Type B pancreatic cell (in vitro differentiated cells): ENCODE data around the gene SLCO2A1. TPM values are rescaled to one million over a fixed set of nuclear protein-coding genes. Genes with fewer than 3 reads are reported as not detected.

Source experiments
- DNase-seq: peaks from one replicate; pipeline ENCODE4 v3.0.0; 2021; ENCODE audit warnings: mixed read lengths; ENCODE audit not compliant: unreplicated experiment; ENCODE audit errors: extremely low spot score
- H3K27ac Mint-ChIP-seq: 2 replicates; pipeline ENCODE4 v1.8.0; 2021; ENCODE audit warnings: mild to moderate bottlenecking, mixed read lengths
- H3K27me3 Mint-ChIP-seq: 2 replicates; pipeline ENCODE4 v1.8.0; 2021; ENCODE audit warnings: mixed read lengths
- H3K36me3 Mint-ChIP-seq: 2 replicates; pipeline ENCODE4 v1.8.0; 2021; ENCODE audit warnings: mixed read lengths
- H3K4me1 Mint-ChIP-seq: one replicate; pipeline ENCODE4 v1.8.0; 2021; ENCODE audit warnings: mixed read lengths; ENCODE audit not compliant: unreplicated experiment
- H3K4me3 Mint-ChIP-seq: 2 replicates; pipeline ENCODE4 v1.8.0; 2021; ENCODE audit warnings: mild to moderate bottlenecking, mixed read lengths
- H3K9me3 Mint-ChIP-seq: 2 replicates; pipeline ENCODE4 v1.8.0; 2021; ENCODE audit warnings: mixed read lengths
- total RNA-seq: library from RNA; stranded (reverse); gene quantifications from 2 replicates; pipeline ENCODE4 v1.2.1, GENCODE V29; 2021; ENCODE audit warnings: low replicate concordance
- TF ChIP-seq, protein P1 (sequence below): fragments of 200-600 bp; sonication (generic); conservative IDR thresholded peaks from 2 replicates; pipeline ENCODE4 v1.5.0; 2021; ENCODE audit warnings: antibody characterized with exemption, mild to moderate bottlenecking

The SLCO2A1 gene
- total RNA-seq, 1 donor from 2014 or later: 3.8 TPM

DNA sequence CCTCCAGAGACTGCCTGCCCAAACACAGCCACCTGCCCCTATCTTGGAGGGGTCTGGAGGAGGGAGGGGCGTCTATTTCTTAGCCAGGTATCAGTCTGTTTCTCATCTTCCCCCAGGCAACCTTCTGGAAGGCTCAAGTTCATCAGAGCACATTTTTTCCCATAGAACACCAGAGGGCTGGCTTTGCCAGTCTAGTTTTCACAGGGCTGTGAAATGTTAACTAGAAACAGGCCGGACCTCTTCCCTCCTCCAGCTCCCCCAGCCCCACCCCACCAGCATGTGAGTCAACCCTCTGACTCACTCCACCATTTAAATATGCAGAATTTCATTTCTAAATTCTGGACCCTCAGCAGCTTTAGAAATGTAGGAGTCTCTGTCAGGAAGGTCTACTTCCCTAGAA is 66.9 kb downstream of the SLCO2A1 start:
- Mint-ChIP-seq H3K9me3 (no peaks in the 10 kb centered on the region), H3K27ac (no peak overlapping the region), H3K4me3 (no peak overlapping the region), H3K27me3 (no peaks in the 10 kb centered on the region), H3K36me3 (no peaks in the 10 kb centered on the region), H3K4me1 (peaks cover 8% of the 10 kb centered on the region)
- no peak for DNase-seq
- TF ChIP-seq, protein P1, sequence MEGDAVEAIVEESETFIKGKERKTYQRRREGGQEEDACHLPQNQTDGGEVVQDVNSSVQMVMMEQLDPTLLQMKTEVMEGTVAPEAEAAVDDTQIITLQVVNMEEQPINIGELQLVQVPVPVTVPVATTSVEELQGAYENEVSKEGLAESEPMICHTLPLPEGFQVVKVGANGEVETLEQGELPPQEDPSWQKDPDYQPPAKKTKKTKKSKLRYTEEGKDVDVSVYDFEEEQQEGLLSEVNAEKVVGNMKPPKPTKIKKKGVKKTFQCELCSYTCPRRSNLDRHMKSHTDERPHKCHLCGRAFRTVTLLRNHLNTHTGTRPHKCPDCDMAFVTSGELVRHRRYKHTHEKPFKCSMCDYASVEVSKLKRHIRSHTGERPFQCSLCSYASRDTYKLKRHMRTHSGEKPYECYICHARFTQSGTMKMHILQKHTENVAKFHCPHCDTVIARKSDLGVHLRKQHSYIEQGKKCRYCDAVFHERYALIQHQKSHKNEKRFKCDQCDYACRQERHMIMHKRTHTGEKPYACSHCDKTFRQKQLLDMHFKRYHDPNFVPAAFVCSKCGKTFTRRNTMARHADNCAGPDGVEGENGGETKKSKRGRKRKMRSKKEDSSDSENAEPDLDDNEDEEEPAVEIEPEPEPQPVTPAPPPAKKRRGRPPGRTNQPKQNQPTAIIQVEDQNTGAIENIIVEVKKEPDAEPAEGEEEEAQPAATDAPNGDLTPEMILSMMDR: no peak

DNA sequence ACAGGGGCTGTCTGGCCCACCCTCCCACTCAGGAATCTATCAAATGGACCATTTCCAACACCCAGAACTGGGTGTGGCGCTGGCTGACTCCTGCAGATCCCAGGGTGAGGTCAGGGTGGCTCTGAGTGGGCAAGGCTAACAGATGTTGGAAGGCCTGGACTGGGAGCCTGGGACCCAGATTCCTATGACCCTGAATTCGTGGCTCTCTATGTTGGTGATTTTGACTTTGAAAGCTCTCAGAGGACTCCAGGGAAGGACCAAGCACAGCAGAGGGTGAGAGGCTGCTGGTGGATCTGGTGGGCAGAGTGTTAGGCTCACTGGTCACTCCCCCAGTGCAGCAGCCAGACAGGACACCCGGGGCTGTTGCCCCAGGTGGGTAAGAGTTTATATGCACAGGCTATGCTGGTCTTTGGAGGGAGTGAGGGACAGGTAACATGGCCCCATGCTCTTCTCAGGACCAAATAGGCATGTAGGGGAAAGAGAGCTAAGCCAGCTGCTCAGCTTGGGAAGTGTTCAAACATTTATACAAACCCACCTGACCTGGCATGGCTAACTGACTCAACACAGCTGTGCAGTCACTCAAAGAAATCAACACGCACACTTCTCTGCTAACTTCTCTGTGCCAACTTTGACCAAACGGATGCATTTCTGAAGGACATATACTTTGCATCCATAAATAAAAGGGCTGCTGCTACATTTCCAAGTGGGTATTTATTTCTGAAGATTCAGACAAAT is 71.5 kb downstream of the SLCO2A1 start:
- Mint-ChIP-seq H3K36me3 (no peaks in the 10 kb centered on the region), H3K27me3 (no peaks in the 10 kb centered on the region), H3K4me1 (peaks cover 23% of the 10 kb centered on the region), H3K9me3 (no peaks in the 10 kb centered on the region), H3K27ac (no peak overlapping the region), H3K4me3 (no peak overlapping the region)
- TF ChIP-seq, protein P1: no peak
- DNase-seq: no peak

DNA sequence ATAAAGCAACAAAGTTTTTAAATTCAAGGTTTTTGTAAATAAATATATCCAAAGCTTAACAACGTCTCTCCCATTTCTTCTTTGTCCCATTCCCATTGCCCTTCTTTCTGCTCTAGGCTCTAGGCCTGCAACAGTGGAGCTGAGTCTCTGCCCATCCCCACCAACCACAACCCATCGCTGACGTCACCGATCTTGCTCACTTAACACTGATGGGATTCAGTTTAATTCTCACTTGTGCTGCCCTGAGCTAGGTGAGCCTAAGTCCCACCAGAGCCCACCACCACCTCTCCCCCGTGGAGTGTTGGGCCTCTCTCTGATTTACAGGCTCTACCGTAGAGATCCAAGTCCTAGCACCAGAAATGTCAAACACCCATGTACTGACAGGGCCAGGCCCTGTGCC is 72.7 kb downstream of the SLCO2A1 start:
- Mint-ChIP-seq H3K9me3 (no peaks in the 10 kb centered on the region), H3K4me3 (no peak overlapping the region), H3K27ac (no peak overlapping the region), H3K27me3 (no peaks in the 10 kb centered on the region), H3K4me1 (peaks cover 15% of the 10 kb centered on the region), H3K36me3 (no peaks in the 10 kb centered on the region)
- TF ChIP-seq, protein P1: no peak
- no peak for DNase-seq

DNA sequence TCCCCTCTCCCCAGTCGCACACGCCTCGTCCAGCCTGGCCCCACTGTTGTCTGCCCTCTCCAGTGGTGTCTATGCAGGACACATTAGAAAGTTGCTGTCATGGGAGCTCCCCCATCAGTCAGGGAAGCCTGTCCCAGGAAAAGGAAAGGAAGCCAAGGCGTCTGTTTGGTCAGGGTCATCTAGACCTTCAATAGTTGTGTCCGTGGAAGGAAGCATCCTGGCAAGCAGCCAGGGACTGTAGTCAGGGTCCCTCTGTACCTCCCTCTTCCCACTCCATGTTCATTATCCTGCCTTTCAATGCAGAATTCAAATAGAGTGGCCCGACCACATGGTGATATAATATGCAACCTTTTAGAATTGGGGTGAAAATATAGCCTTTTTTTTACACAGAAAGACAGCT is 73.4 kb downstream of the SLCO2A1 start:
- TF ChIP-seq, protein P1: no peak
- Mint-ChIP-seq H3K27me3 (no peaks in the 10 kb centered on the region), H3K9me3 (no peaks in the 10 kb centered on the region), H3K4me1 (peaks cover 15% of the 10 kb centered on the region), H3K27ac (no peak overlapping the region), H3K36me3 (no peaks in the 10 kb centered on the region), H3K4me3 (no peak overlapping the region)
- DNase-seq: no peak

DNA sequence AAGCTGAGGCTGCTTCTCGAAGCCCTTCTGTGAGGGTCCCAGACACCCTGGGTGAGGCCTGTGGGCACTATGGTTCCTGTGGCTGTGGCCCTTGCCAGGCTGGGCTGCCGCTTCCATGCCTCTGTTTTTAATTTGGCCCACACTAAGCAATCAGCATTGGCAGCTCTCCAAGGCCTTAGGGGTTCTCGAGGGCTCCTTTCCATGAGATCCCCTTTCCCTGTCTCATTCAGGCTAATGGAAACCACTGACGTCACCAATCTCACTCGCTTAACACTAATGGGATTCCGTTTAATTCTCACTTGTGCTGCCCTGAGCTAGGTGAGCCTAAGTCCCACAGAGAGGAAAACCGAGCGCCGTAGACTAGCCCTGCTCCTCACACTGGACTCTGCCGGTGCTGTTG is 73.8 kb downstream of the SLCO2A1 start:
- Mint-ChIP-seq H3K4me1 (peaks cover 15% of the 10 kb centered on the region), H3K36me3 (no peaks in the 10 kb centered on the region), H3K27me3 (no peaks in the 10 kb centered on the region), H3K9me3 (no peaks in the 10 kb centered on the region), H3K4me3 (no peak overlapping the region), H3K27ac (no peak overlapping the region)
- TF ChIP-seq, protein P1: no peak
- no peak for DNase-seq
